ENCODE data around the gene KCNMA1. TPM values are rescaled to one million over a fixed set of nuclear protein-coding genes. Genes with fewer than 3 reads are reported as not detected.

KCNMA1 gene
- polyA plus RNA-seq, 1 of the 3 experiments (the other 2 are of a cell fraction): 107 TPM

DNA sequence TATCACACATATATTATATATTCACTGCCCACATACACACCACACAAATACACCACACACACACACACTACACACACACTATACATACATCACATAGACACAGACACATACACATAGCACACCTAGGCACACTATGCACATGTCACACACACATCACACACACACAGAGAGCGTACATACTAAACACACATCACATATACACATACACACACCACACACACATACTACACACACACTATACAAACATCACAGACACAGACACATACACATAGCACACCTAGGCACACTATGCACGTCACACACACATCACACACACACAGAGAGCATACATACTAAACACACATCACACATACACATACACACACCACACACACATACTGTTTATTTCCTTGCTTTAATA is 165.5 kb downstream of the KCNMA1 start:
- H2AFZ ChIP-seq (ENCODE audit: low read depth): no peak overlapping the region
- no peak overlapping the region for H3K27ac ChIP-seq (ENCODE audit: low read depth in 2 of 2, low read length in 1 of 2)
- ChIA-PET CTCF (interaction anchor here (1.4 kb wide), 1 partner anchor 298 kb away, joined by 4 read pairs; no protein-coding TSS in a partner anchor), POLR2A (no interaction called here)
- H3K27me3 ChIP-seq (ENCODE audit: insufficient read depth): no peaks in the 10 kb centered on the region
- no peak overlapping the region for H3K4me2 ChIP-seq
- H4K20me1 ChIP-seq (ENCODE audit: insufficient read depth): no peaks in the 10 kb centered on the region
- no peak overlapping the region for H3K9ac ChIP-seq
- no peaks in the 10 kb centered on the region for H3K9me2 ChIP-seq
- H3K9me3 ChIP-seq: no peaks in the 10 kb centered on the region
- peaks cover 0 to 3% of the 10 kb centered on the region in 2 experiments; a peak in 1 of 4 replicates for H3K4me1 ChIP-seq (ENCODE audit: control insufficient read depth in 1 of 2, insufficient read depth in 2 of 2, low read depth in 1 of 2, low read length in 1 of 2)
- no peaks in the 10 kb centered on the region for H3F3A ChIP-seq (replicated peaks; ENCODE audit: insufficient read depth)
- 98% methylated on average over 2 of the region's 2 CpGs for WGBS (ENCODE audit: low lambda C conversion rate)
- TF ChIP-seq GABPA (IDR thresholded peaks at IDR 0.05; ENCODE audit: low read depth): no peak
- no peak for TF ChIP-seq FOXJ3 (CRISPR knock-in tag; IDR thresholded peaks at IDR 0.05)
- no peak for TF ChIP-seq NFIC (IDR thresholded peaks at IDR 0.05; ENCODE audit: borderline replicate concordance)
- no peak for TF ChIP-seq MXI1 (IDR thresholded peaks at IDR 0.05; ENCODE audit: low read depth, low read length)
- TF ChIP-seq JUND (IDR thresholded peaks at IDR 0.05): no peak
- DNase-seq: no peak
- peaks cover 0 to 3% of the 10 kb centered on the region in 2 experiments for H3K36me3 ChIP-seq (replicated peaks in 1 of 2; ENCODE audit: control insufficient read depth in 1 of 2, insufficient read depth in 2 of 2, low read length in 1 of 2)
- H3K4me3 ChIP-seq (ENCODE audit: low read depth in 2 of 2, low read length in 1 of 2): no peak overlapping the region
- H3K79me2 ChIP-seq (ENCODE audit: insufficient read depth): no peaks in the 10 kb centered on the region

GRCh38 chr10:77471069-77471536 is 166.5 kb downstream of the KCNMA1 start:
- Histone ChIP-seq H3K4me1 (ENCODE audit: control insufficient read depth in 1 of 2, insufficient read depth in 2 of 2, low read depth in 1 of 2, low read length in 1 of 2) (no peaks in the 10 kb centered on the region), H3K27ac (ENCODE audit: low read depth in 2 of 2, low read length in 1 of 2) (no peak overlapping the region), H3K4me2 (no peak overlapping the region), H2AFZ (ENCODE audit: low read depth) (no peak overlapping the region), H3K79me2 (ENCODE audit: insufficient read depth) (no peaks in the 10 kb centered on the region), H3K9me3 (no peaks in the 10 kb centered on the region), H3K36me3 (replicated peaks in 1 of 2; ENCODE audit: control insufficient read depth in 1 of 2, insufficient read depth in 2 of 2, low read length in 1 of 2) (no peaks in the 10 kb centered on the region), H4K20me1 (ENCODE audit: insufficient read depth) (no peaks in the 10 kb centered on the region), H3K4me3 (ENCODE audit: low read depth in 2 of 2, low read length in 1 of 2) (no peak overlapping the region), H3F3A (replicated peaks; ENCODE audit: insufficient read depth) (no peaks in the 10 kb centered on the region), H3K27me3 (ENCODE audit: insufficient read depth) (no peaks in the 10 kb centered on the region), H3K9me2 (no peaks in the 10 kb centered on the region), H3K9ac (no peak overlapping the region)
- POLR2A ChIA-PET: no interaction called here
- WGBS (ENCODE audit: low lambda C conversion rate): 71% methylated on average over 2 of the region's 2 CpGs
- no peak for DNase-seq
- CTCF ChIA-PET: no interaction called here
- no peak for TF ChIP-seq NFIC (IDR thresholded peaks at IDR 0.05; ENCODE audit: borderline replicate concordance)
- no peak for TF ChIP-seq FOXM1 (IDR thresholded peaks at IDR 0.05; ENCODE audit: low read depth)
- TF ChIP-seq, protein P1, sequence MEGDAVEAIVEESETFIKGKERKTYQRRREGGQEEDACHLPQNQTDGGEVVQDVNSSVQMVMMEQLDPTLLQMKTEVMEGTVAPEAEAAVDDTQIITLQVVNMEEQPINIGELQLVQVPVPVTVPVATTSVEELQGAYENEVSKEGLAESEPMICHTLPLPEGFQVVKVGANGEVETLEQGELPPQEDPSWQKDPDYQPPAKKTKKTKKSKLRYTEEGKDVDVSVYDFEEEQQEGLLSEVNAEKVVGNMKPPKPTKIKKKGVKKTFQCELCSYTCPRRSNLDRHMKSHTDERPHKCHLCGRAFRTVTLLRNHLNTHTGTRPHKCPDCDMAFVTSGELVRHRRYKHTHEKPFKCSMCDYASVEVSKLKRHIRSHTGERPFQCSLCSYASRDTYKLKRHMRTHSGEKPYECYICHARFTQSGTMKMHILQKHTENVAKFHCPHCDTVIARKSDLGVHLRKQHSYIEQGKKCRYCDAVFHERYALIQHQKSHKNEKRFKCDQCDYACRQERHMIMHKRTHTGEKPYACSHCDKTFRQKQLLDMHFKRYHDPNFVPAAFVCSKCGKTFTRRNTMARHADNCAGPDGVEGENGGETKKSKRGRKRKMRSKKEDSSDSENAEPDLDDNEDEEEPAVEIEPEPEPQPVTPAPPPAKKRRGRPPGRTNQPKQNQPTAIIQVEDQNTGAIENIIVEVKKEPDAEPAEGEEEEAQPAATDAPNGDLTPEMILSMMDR (IDR thresholded peaks at IDR 0.05): no peak
- TF ChIP-seq MAX (IDR thresholded peaks at IDR 0.05; ENCODE audit: low read depth): no peak
- no peak for TF ChIP-seq ELF1 (IDR thresholded peaks at IDR 0.05)
- no peak for TF ChIP-seq EP300 (IDR thresholded peaks at IDR 0.05; ENCODE audit: borderline replicate concordance in 1 of 2, low read depth in 1 of 2, low read length in 1 of 2)
- TF ChIP-seq CHD2 (IDR thresholded peaks at IDR 0.05; ENCODE audit: low read length, partially characterized antibody): no peak
- no peak for TF ChIP-seq NRF1 (IDR thresholded peaks at IDR 0.05; ENCODE audit: low read depth, low read length)
- TF ChIP-seq, protein P2, sequence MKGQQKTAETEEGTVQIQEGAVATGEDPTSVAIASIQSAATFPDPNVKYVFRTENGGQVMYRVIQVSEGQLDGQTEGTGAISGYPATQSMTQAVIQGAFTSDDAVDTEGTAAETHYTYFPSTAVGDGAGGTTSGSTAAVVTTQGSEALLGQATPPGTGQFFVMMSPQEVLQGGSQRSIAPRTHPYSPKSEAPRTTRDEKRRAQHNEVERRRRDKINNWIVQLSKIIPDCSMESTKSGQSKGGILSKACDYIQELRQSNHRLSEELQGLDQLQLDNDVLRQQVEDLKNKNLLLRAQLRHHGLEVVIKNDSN (IDR thresholded peaks at IDR 0.05; ENCODE audit: borderline replicate concordance, low read depth): no peak
- no peak for TF ChIP-seq MEF2A (IDR thresholded peaks at IDR 0.05; ENCODE audit: borderline replicate concordance, low read depth)
- TF ChIP-seq GATA2 (CRISPR knock-in tag; IDR thresholded peaks at IDR 0.05): no peak
- TF ChIP-seq YY1 (IDR thresholded peaks at IDR 0.05; ENCODE audit: low read depth): no peak
- TF ChIP-seq GABPA (IDR thresholded peaks at IDR 0.05; ENCODE audit: low read depth): no peak
- TF ChIP-seq, protein P3, sequence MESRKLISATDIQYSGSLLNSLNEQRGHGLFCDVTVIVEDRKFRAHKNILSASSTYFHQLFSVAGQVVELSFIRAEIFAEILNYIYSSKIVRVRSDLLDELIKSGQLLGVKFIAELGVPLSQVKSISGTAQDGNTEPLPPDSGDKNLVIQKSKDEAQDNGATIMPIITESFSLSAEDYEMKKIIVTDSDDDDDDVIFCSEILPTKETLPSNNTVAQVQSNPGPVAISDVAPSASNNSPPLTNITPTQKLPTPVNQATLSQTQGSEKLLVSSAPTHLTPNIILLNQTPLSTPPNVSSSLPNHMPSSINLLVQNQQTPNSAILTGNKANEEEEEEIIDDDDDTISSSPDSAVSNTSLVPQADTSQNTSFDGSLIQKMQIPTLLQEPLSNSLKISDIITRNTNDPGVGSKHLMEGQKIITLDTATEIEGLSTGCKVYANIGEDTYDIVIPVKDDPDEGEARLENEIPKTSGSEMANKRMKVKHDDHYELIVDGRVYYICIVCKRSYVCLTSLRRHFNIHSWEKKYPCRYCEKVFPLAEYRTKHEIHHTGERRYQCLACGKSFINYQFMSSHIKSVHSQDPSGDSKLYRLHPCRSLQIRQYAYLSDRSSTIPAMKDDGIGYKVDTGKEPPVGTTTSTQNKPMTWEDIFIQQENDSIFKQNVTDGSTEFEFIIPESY (IDR thresholded peaks at IDR 0.05; ENCODE audit: borderline replicate concordance, low read depth): no peak
- no peak for TF ChIP-seq RAD21 (IDR thresholded peaks at IDR 0.05; ENCODE audit: low read length)
- TF ChIP-seq, protein P4, sequence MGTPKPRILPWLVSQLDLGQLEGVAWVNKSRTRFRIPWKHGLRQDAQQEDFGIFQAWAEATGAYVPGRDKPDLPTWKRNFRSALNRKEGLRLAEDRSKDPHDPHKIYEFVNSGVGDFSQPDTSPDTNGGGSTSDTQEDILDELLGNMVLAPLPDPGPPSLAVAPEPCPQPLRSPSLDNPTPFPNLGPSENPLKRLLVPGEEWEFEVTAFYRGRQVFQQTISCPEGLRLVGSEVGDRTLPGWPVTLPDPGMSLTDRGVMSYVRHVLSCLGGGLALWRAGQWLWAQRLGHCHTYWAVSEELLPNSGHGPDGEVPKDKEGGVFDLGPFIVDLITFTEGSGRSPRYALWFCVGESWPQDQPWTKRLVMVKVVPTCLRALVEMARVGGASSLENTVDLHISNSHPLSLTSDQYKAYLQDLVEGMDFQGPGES (IDR thresholded peaks at IDR 0.05; ENCODE audit: low read depth, low read length): no peak
- TF ChIP-seq EZH2phosphoT487 (IDR thresholded peaks at IDR 0.05; ENCODE audit: borderline replicate concordance, low read depth): no peak

All from SK-N-SH (cell line).